ENCODE results near the gene PTPN22. TPM values are rescaled to one million over a fixed set of nuclear protein-coding genes. Genes with fewer than 3 reads are reported as not detected.
A peak's percentile ranks its signal among the peaks of the same experiment; 100 is the strongest.

The PTPN22 gene
- total and polyA plus RNA-seq, 9 of the 15 experiments (the other 6 are each of a cell fraction or from before 2014, with no cell fraction given), result 0.45 to 4.6 (median 1.1) TPM

GRCh38 chr1:113904674-113905434, 33.3 kb upstream of the PTPN22 start, which contains the start of the genes AP4B1 and DCLRE1B (continued):
- peak; percentile 73 for TF ChIP-seq RBM22 (IDR thresholded peaks at IDR 0.05; ENCODE audit: low read depth, low read length, poor library complexity, severe bottlenecking)
- TF ChIP-seq ARNT (IDR thresholded peaks at IDR 0.05), result peak in 1 of 2 experiments; percentile 89; a peak in 2 of 4 replicates
- TF ChIP-seq CBX2 (IDR thresholded peaks at IDR 0.05; ENCODE audit: insufficient read depth, low read length, poor library complexity, severe bottlenecking), result no peak
- peak; percentile 93 for TF ChIP-seq DEAF1 (CRISPR knock-in tag; IDR thresholded peaks at IDR 0.05)
- TF ChIP-seq HDAC2 (IDR thresholded peaks at IDR 0.05), result peak; percentile 82
- TF ChIP-seq NFYB (IDR thresholded peaks at IDR 0.05; ENCODE audit: extremely low read depth, insufficient read length), result peak; percentile 10
- TF ChIP-seq ZNF695 (CRISPR knock-in tag; IDR thresholded peaks at IDR 0.05), result no peak
- TF ChIP-seq STAG1 (CRISPR knock-in tag; IDR thresholded peaks at IDR 0.05; ENCODE audit: borderline replicate concordance), result no peak
- TF ChIP-seq PTBP1 (IDR thresholded peaks at IDR 0.05; ENCODE audit: low read depth, low read length), result no peak
- TF ChIP-seq BACH1 (tag; IDR thresholded peaks at IDR 0.05), result no peak; the same call in 1 of the 2 replicates
- no peak for TF ChIP-seq ATF3 (IDR thresholded peaks at IDR 0.05)
- 0 out of 2 replicates have a peak, but pooled peaks have one; percentile 42 for TF ChIP-seq ATF3 (CRISPR knock-in tag; conservative IDR thresholded peaks at IDR 0.05)
- no peak for TF ChIP-seq PATZ1 (CRISPR knock-in tag; IDR thresholded peaks at IDR 0.05; ENCODE audit: borderline replicate concordance)
- TF ChIP-seq ZNF551 (CRISPR knock-in tag; IDR thresholded peaks at IDR 0.05), result no peak
- TF ChIP-seq U2AF2 (optimal IDR thresholded peaks at IDR 0.05; ENCODE audit: low read depth, low read length), result no peak
- no peak for TF ChIP-seq FUS (optimal IDR thresholded peaks at IDR 0.05; ENCODE audit: low read depth, low read length)
- no peak for TF ChIP-seq DDX20 (tag; IDR thresholded peaks at IDR 0.05; ENCODE audit: low read depth)
- TF ChIP-seq DPF2 (IDR thresholded peaks at IDR 0.05), result peak; percentile 41; the same call in 1 of the 2 replicates
- TF ChIP-seq EP400 (IDR thresholded peaks at IDR 0.05), result peak; percentile 95
- TF ChIP-seq SMAD3 (CRISPR knock-in tag; conservative IDR thresholded peaks at IDR 0.05), result no peak
- no peak for TF ChIP-seq CHCHD3 (CRISPR knock-in tag; IDR thresholded peaks at IDR 0.05)
- TF ChIP-seq RAD21 (CRISPR knock-in tag; conservative IDR thresholded peaks at IDR 0.05 in 1 of 2, IDR thresholded peaks at IDR 0.05 in 1 of 2), result peak; percentile 95 to 98
- TF ChIP-seq ZC3H8 (IDR thresholded peaks at IDR 0.05), result no peak
- TF ChIP-seq BCL6 (CRISPR knock-in tag; IDR thresholded peaks at IDR 0.05), result no peak
- peak; percentile 39; the same call in 1 of the 2 replicates for TF ChIP-seq MYNN (IDR thresholded peaks at IDR 0.05)
- no peak for TF ChIP-seq MYNN (CRISPR knock-in tag; IDR thresholded peaks at IDR 0.05)

Data from K562 (cell line).